ENCODE measurements around the gene GRID2IP.

Gene GRID2IP

GRCh38 chr7:6547400-6547799 lies 3.9 kb downstream of the GRID2IP start:
- Histone ChIP-seq H3K27ac (ENCODE audit: poor library complexity, severe bottlenecking) (no peak overlapping the region), H3K4me3 (ENCODE audit: severe bottlenecking) (no peak overlapping the region), H3K27me3 (ENCODE audit: insufficient read depth, poor library complexity, severe bottlenecking) (no peaks in the 10 kb centered on the region), H3K4me1 (ENCODE audit: insufficient read depth, poor library complexity, severe bottlenecking) (no peaks in the 10 kb centered on the region), H3K36me3 (ENCODE audit: low read depth) (no peaks in the 10 kb centered on the region), H3K9me3 (ENCODE audit: severe bottlenecking) (no peaks in the 10 kb centered on the region)
- TF ChIP-seq CTCF (IDR thresholded peaks at IDR 0.05; ENCODE audit: poor library complexity, severe bottlenecking) = no peak
- DNase-seq (ENCODE audit: low spot score) = no peak
- ATAC-seq (ENCODE audit: low read depth) = no peak

DNA sequence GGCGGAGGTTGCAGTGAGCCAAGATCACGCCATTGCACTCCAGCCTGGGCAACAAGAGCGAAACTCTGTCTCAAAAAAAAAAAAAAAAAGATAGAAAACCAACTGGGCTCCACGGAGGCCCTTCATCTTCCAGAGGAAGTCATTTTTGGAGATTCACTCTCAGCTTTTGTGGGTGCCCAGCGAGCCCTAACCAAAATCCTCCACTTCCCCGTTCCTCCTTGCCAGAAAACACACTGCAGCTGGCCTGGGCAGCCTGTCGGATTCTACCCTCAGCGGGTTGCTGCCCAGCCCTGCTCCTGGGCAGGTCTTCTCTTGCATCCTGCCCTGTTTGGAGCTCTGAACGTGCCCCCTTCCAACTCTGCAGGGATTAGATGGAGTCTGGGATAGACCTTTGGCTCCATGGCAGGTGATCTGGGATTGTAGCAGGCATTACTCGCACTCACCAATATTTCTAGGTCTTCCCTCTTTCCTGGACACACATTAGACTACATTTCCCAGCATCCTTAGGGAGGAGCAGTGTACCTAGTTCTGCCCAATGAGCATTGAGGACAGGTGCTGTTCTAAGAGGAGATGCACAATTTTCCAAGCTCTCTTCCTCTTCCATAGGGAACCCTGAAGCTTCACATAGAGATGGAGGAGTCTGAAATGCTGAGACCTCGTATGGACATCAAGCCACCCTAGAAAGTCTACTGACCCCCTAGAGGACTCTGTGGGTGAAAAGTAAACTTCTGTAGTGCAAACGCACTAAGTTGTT lies 4.6 kb downstream of the GRID2IP start:
- no peak for TF ChIP-seq CTCF (IDR thresholded peaks at IDR 0.05; ENCODE audit: poor library complexity, severe bottlenecking)
- no peak overlapping the region for H3K4me3 ChIP-seq (ENCODE audit: severe bottlenecking)
- DNase-seq (ENCODE audit: low spot score) = no peak
- H3K36me3 ChIP-seq (ENCODE audit: low read depth) = no peaks in the 10 kb centered on the region
- H3K4me1 ChIP-seq (ENCODE audit: insufficient read depth, poor library complexity, severe bottlenecking) = no peaks in the 10 kb centered on the region
- ATAC-seq (ENCODE audit: low read depth) = peak; percentile 62; the same call in 2 of the 3 replicates
- H3K27me3 ChIP-seq (ENCODE audit: insufficient read depth, poor library complexity, severe bottlenecking) = no peaks in the 10 kb centered on the region
- no peaks in the 10 kb centered on the region for H3K9me3 ChIP-seq (ENCODE audit: severe bottlenecking)
- no peak overlapping the region for H3K27ac ChIP-seq (ENCODE audit: poor library complexity, severe bottlenecking)

- DNase-seq (ENCODE audit: low spot score) = no peak
- Histone ChIP-seq H3K36me3 (ENCODE audit: low read depth) (no peaks in the 10 kb centered on the region), H3K27me3 (ENCODE audit: insufficient read depth, poor library complexity, severe bottlenecking) (no peaks in the 10 kb centered on the region), H3K4me1 (ENCODE audit: insufficient read depth, poor library complexity, severe bottlenecking) (no peaks in the 10 kb centered on the region), H3K9me3 (ENCODE audit: severe bottlenecking) (no peaks in the 10 kb centered on the region), H3K4me3 (ENCODE audit: severe bottlenecking) (no peak overlapping the region), H3K27ac (ENCODE audit: poor library complexity, severe bottlenecking) (no peak overlapping the region)
- TF ChIP-seq CTCF (IDR thresholded peaks at IDR 0.05; ENCODE audit: poor library complexity, severe bottlenecking) = no peak
- ATAC-seq (ENCODE audit: low read depth) = no peak
Measured at GRCh38 chr7:6545398-6546126, 5.7 kb downstream of the GRID2IP start.

DNA sequence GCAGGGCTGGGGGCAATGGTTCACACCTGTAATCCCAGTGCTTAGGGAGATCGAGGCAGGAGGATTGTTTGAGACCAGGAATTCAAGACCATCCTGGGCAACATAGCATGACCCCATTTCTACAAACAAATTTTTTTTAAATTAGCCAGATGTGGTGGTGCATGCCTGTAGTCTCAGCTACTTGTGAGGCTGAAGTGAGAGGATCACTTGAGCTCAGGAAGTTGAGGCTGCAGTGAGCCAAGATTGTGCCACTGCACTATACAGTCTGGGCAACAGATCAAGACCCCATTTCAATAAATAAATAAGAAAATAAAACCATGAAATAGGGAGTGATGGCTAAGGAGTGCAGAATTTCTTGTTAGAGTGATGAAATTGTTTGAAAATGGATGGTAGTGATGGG lies 8.9 kb downstream of the GRID2IP start:
- H3K4me1 ChIP-seq (ENCODE audit: insufficient read depth, poor library complexity, severe bottlenecking) = no peaks in the 10 kb centered on the region
- DNase-seq (ENCODE audit: low spot score) (no peak), ATAC-seq (ENCODE audit: low read depth) (no peak)
- no peaks in the 10 kb centered on the region for H3K36me3 ChIP-seq (ENCODE audit: low read depth)
- TF ChIP-seq CTCF (IDR thresholded peaks at IDR 0.05; ENCODE audit: poor library complexity, severe bottlenecking) = no peak
- H3K9me3 ChIP-seq (ENCODE audit: severe bottlenecking) = no peaks in the 10 kb centered on the region
- no peak overlapping the region for H3K4me3 ChIP-seq (ENCODE audit: severe bottlenecking)
- H3K27me3 ChIP-seq (ENCODE audit: insufficient read depth, poor library complexity, severe bottlenecking) = no peaks in the 10 kb centered on the region
- H3K27ac ChIP-seq (ENCODE audit: poor library complexity, severe bottlenecking) = no peak overlapping the region

Data from RWPE2 (cell line).